Effector CD8-positive, alpha-beta T cell (primary cell): ENCODE data around the gene DRD2.
"Not testable (repeated sequence)": the region's sequence is repeated elsewhere in the genome, so short reads cannot be mapped to it uniquely, and the experiment has no call there.

Source experiments
- DNase-seq: peaks from one replicate; lab custom pipeline; 2025; lab: John Stamatoyannopoulos, UW
- total RNA-seq, 4 experiments: gene quantifications; one replicate each; lab custom pipeline; 2026; lab: John Stamatoyannopoulos, UW

The DRD2 gene
- 0 to 0.09 (median 0) reads per million in 4 experiments for total RNA-seq

DNA sequence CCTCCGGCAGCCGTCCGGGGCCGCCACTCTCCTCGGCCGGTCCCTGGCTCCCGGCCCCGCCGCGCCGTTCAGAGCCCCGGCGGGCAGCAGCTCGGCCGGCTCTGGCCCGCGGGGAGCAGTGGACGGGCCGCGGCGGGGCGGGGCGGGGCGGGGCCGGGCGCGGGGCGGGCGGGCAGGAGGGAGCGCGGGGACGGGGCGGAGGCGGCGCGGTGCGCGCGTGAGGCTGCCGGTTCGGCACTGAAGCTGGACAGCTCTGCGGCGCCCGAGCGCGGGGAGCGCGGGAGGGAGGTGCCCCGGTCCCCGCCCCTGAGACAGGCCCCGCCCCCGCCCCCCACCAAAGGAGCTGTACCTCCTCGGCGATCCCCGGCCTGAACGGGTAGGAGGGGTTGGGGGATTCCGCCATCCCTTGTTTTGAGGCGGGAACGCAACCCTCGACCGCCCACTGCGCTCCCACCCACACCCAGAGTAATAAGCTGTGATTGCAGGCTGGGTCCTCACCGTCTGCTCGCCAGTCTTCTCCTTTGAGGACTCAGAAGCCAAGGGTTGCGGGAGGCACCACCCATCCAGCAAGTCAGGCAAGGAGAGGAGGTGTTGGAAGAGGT, at the start of gene DRD2:
DRD2 (minus strand) TSS at position 239 of the 602 bp plus-strand sequence. CDS start 50,747 bp downstream, outside the sequence.
- DNase-seq: no peak

DNA sequence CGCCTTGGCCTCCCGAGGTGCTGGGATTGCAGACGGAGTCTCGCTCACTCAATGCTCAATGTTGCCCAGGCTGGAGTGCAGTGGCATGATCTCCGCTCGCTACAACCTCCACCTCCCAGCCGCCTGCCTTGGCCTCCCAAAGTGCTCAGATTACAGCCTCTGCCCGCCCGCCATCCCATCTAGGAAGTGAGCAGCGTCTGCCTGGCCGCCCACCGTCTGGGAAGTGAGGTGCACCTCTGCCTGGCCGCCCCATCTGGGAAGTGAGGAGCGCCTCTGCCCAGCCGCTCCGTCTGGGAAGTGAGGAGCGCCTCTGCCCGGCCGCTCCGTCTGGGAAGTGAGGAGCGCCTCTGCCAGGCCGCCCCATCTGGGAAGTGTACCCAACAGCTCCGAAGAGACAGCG, 48.7 kb upstream of the DRD2 start:
- not testable (repeated sequence) for DNase-seq

DNA sequence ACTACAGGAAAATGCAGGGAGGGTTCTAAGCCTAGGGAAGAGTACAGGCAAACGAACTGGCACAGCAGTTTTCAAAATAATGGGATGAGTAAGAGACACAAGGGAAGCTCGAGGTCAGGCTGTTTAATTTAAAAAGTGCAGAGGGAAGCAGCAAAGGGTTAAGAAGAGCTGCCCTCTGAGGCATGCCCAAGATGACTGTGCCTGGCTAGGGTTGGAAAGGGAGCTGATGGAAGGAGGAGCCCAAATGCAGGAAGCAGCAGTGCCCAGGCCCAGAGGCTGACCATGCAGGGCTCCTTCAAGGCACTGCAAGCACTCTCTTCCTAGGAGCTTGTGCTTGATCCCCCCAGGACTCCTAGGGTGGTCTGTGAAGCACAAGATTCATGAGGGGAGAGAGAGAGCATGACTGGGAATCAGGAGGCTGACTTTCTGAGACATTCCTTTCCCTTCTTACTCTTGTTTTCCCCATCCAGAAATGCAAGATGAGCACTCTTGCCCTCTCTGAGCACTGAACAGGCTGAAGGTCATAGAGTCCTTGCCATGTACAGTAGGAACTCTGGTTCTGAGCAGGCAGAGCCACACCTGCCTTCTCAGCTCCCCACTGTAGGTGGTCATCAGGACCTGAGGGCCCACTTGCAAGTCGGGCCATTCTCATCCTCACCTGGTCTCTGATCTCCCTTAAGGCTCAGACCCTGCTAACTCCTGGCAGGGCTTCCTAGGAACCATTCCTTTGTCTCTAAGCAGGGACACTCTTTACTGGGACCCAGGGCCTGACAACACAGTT, 46.7 kb upstream of the DRD2 start:
- DNase-seq: no peak

DNA sequence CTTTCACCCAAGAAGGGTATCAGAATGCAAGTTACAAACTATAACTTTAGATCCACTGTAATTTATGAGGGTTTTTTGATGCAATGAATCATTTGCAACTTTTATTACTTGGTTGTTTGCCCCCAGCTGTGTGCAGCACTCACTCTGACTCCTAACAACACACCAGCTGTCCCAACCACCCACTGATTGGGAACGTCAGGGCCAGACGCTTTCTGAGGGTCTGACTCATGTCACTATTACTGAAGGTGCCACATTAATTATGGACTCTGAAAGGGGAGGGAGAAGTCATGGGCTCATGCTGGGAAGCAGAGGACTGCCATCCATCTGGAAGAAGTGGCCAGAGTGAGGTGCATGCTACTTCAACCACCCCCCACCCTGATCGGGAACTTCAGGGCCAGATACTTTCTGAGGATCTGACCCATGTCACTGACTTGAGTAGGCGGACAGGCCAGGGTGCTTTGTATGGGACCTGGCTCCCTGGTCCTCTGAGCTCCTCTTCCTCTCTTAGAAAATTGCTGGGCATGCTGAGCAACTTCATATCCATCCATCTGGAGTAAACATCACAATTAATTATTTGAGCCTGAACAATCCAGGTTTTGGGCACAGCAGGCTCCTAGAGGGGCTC, 44.9 kb upstream of the DRD2 start:
- no peak for DNase-seq

DNA sequence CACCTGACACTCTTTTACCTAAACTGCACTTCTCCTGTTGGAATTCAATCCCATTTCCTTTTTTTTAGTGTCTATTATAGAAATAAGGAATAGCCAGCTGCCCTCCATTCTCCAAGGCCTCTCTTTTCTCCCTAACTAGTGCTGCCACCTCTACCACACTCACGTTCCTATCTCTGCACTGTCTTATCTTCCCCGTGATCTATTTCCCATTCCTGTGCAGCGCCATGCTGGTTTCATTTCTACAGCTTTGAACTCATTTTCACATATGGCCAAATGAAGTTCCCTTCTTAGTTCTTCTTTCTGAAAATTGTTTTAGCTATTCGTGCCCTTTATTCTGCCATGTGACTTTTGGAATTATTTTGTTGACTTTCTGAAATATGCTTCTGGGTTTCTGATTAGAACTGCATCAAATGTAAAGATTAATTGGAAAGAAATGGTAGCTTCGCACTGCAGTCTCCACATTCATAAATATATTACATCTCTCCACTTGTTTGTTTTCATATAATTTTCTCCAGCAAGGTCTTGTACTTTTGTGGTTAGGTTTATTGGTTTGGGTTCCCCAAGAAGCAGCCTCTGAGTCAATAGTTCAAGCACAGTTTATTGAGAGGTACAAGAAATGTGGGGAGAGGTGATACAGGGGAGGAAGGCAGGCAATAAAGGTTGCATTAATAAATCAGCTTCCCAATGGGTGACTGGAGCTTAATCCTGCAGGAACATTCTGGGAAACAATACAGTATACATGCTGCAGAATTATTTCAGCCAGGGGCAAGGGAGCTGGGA, 43.7 kb upstream of the DRD2 start:
- no peak for DNase-seq

DNA sequence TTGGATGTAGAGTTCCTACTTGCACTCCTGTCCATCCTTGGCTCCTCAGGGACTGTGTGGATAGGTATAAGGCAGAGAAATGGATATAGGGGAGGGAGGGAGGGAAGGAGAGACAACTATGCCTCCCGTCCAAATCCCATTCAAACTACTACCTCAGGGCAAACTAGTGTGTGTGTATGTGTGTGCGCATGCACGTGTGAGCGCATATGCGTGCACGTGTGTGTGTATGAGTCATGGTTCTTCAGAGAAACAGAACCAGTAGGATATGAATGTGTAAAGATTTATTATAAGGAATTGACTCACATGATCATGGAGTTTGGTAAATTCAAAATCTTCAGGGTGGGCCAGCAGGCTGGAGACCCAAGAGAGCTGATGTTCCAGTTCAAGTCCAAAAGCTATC, 42.2 kb upstream of the DRD2 start:
- no peak for DNase-seq

DNA sequence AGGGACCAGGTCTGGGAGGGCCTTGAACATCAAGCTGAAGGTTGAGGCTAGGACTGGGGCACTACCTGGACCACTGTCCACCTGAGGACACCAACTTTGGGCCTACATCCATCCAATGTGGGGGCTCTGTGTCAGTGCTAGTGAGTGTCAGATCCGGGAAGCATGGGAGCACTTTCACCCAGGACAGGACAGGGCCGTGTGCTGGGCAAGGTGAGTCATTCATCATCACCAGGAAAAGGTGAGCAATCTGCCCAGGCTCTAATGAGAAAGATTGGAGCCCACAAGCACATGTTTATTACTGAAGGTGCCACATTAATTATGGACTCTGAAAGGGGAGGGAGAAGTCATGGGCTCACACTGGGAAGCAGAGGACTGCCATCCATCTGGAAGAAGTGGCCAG, 39.7 kb upstream of the DRD2 start:
- DNase-seq: no peak

DNA sequence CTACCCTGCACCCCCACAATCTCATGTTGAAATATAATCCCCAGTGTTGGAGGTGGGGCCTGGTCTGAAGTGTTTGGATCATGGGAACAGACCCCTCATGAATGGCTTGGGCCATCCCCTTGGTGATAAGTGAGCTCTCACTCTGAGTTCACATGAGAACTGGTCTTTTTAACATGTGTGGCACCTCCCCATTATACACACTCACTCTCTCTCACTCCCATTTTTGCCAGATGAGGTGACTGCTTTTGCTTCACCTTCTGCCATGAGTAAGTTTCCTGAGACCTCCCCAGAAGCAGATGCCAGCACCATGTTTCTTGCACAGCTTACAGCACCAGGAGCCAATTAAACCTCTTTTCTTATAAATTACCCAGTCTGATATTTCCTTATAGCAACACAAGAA, 32.1 kb upstream of the DRD2 start:
- no peak for DNase-seq

DNA sequence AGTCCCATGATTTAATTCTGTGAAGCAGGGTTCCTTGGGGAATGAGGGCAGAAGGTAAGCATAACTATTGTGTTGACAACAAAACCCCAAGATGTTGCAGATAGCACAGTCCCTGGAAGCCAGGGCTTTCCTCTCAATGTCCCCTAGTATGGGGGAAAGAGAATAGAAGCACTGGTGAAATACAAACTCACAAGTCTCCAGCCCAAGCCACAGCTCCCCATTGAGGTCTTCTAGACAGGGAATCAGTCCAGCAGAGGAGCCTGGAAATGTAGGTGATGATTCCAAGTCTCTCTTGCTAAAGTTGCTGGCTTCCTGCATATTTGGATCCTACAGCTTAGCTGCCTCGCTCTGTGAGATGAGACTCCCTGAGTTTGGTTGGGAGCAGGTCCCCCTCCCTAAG, 31.7 kb upstream of the DRD2 start:
- no peak for DNase-seq

DNA sequence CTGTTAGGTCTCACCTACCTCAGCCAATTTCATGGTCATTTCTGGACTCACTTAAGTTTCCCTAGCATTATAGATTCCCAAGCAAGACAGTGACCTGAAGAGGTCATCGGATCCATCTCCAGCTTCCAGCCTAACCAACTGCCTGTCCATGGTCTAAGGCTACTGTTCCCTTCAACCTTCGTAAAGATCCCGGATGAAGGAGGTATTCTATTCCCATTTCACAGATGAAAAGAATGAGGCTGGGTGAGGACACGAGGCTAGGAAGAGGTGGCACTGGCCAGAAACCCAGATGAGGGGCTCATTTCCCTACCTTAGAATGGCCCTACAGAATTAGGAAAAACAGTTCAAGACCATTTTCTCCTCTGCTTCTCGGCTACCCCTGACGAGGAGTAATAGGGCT, 31.3 kb upstream of the DRD2 start:
- DNase-seq: no peak

DNA sequence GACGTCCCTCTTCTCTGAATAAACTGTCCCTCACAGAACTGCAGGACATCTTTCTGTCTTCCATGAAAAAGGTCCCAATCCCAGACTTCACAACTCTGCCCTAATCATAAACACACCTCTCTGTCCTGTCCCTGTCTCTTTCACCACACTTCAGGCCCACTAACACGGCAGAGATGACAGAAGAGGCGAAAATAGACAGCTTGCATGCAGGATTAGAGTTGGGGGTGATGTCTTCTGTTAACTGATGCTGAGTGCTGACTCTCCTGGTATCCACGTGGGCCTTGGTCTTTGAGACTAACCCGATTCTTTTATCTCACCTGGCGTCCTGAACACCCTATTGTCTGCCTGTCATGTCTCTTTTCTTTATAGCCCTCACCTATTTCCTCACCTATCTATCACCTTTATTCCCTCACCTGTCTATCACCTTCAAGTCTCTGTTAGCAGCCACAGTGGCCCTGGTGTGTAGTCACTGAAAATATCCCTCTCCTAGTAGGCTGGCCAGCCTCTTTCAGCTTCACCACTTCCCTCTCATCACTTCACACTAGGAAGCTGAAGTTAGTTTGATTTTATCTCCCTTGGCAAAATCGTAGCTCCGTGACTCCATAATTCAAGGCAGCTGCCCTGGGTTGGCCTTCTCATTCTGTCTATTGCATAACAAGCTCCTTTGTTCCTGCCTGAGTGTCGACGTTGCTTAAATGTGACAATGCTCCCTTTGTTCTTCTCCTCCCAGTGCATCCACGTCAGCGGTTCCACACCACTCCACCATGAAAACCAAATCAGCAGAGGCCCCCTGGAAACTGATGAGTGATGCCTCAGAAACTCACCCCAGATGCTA, 30.6 kb upstream of the DRD2 start:
- no peak for DNase-seq

DNA sequence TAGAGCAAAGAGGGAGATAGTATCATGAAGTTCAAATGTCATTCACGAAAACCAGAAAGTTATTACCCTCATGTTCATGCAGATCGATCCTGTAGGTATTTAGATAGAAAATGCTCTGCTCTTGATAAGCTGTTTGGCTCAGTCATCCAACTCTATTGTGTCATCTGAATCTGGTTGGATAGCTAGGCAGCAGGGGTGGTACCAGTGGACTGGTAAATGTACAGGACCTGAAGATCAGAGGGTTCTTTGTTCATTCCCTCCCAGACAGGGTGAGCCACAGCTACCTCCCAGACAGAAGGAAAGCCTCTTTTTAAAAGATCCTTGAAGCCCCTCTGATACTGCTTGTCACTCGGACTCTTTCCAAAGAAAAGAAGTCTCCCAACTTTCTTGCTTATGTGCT, 29.8 kb upstream of the DRD2 start:
- no peak for DNase-seq

DNA sequence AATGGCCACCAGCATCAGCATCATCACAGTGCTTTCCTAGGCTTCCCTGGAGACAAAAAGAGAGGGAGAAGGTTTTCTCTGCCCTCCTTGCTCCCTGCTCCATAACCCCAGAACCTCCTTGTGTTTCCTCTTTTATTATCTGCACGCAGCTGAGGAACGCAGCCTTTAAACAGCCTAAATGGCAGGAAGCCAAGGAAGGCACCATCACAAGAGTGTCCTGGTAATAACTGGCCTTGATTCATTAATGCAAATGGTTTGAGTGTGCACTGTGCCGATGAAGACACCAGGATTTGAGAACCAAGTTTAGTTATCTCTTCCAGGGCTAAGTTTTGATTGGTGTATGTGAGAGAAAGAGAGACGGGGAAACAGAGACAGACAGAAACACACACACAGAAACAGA, 29.4 kb upstream of the DRD2 start:
- DNase-seq: no peak

DNA sequence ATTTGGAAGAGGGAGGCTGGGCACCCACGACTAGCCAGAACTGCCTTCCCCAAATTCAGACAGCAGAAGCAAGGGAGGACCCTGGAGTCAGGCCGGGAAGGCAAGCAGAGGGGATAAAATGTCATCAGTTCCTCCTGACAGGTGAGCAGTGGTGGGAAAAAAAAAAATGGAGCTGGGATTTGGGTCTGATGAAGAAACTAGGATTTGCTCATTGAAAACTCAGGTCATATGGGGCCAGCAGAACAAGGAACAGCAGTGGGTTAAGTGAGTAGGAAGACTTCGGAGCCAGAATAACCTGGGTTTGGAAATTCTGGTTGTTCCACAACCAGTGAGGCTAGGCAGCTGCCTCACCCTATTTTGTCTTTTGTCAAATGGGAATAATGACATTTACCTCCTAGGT, 28.9 kb upstream of the DRD2 start:
- no peak for DNase-seq

DNA sequence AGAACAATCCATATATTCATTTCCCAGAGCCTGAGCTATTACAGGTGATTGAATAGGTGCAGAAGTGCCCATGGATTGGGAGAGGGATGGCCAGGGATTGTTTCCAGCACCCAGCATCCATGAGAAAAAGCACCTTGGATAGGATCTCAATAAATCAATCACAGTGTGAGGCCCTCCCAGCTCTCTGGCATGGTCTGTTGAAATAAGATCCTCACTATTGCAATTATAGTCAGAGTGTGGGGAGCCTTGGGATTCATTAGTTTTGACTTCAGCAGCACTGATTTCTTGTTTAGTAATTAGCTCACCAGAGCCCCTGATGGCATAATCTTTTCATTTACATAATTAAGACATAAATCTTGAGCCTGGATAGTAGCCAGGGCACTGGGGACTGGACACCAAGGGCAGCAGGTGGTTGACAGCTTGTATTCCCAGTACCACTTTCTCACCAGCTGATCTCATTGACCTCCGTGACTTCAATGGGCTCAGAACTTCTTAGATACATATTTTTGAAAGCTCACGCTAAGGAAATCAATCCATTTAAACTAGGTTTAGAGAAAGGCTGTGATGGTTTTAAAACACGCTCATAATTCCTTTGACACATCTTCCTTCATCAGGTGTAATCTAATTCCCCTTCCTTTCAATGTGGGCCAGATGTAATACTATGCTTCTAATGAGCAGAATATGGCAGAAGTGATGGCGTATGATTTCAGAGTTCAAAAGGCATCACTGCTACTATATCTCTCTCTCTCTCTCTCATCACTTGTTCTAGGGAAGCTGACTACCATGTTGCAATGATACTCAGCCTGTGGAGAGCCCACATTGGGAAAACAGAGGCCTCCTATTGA, 22.1 kb upstream of the DRD2 start:
- DNase-seq: no peak

DNA sequence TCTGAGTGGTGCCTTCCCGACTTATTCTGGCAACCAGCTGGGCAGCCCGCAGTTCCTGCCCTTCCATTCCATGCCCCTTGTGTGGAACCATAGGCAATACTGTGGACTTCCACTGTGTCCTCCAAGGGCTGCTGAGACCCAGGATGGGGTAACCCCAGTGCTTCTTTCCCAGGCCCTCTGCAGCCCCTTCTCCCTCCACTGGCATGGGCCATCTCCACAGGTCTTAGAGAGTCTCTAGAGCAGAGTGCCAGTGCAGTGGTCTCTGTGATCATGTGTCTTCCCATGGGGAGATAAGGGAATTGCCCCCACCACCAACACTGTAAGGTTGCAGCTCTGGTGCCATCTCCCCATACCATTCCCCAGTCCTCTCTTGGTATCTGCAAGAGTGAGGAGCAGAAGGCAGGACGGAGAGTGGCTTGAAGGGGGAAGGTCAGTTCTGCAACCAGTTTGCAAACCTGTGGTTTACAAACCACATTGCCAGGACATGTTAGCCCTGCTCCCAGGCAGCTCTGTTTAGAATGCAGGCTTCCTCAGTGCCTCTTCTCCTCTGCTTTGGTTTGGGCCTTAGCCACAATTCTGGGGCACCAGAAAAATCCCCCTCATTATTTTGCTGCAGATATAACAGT, 20.9 kb upstream of the DRD2 start:
- DNase-seq: no peak

DNA sequence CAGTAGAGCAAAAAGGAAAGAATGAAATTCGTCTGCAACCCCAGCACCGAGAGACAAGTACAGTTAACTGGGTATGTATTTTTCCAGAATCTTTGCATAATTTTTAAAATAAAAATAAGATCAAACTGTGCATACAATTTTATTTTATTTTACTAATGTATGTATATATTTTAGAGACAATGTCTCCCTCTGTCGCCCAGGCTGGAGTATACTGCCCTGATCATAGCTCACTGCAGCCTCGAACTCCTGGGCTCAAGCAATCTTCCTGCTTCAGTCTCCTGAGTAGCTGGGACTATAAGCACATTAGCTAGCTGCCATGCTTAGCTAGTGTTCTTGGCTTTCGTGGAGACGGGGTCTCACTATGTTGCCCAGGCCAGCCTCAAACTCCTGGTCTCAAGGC, 18.8 kb upstream of the DRD2 start:
- DNase-seq: no peak

DNA sequence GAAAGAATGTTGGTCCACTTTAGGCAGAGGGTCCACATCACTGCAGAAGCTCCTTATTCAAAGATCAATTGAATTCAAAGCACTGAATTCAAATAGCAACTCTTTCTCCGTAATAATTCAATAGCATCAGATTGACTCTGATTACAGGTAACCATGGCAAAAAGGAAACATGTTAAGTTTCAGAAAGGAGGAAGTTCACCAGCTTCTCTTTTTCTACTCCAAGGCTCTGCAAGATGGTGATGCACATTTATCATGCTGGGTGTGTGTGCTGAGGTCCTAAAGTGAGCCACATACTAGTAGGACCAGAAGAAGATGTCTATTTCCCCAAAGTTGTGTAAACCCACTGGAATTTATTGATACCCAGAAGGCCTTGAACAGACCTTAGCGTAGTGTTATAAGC, 18.0 kb upstream of the DRD2 start:
- no peak for DNase-seq

DNA sequence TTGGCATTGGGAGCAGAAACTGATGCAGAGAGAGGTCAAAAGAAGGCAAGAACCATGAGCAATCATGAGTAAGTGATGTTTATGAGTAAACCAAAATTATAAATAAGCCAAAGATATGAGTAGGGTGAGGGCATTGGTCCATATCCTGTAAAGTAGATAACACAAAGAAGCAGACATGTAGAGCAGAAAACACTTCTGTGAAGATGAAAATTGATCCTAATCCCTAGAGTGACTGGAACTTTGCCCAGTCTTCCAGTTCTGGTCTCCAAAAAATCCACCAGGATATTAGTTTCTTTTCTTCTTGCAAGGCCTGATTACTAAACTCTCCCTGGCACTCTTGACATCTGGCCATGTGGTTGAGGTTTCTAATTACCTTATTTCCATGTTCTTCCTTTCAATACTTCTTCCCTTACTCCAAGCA, 13.7 kb upstream of the DRD2 start:
- DNase-seq: no peak

DNA sequence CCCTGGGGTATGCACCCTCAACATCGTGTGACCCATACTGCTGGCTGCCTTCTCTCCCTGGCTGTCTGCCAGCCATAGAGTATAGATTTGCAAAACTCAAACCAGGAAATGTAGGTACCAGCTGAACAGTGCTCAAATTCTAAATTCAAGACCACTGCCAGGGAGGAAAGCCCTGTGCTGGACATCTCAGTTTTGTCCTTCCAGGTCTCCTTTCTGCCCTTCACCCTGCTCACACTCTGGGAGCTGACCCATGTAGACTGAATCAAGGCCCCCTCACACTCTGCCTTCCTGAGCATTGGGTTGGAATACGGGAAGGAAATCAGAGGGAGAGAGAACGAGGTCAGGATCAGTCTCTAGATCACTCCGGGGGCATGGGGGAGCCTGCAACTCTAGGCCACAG, 12.4 kb upstream of the DRD2 start:
- no peak for DNase-seq
